ENCODE measurements around the gene B3GLCT. TPM values are rescaled to one million over a fixed set of nuclear protein-coding genes. Genes with fewer than 3 reads are reported as not detected.

B3GLCT gene
- total RNA-seq, 1 experiment from 2014 or later = 1.7 TPM

DNA sequence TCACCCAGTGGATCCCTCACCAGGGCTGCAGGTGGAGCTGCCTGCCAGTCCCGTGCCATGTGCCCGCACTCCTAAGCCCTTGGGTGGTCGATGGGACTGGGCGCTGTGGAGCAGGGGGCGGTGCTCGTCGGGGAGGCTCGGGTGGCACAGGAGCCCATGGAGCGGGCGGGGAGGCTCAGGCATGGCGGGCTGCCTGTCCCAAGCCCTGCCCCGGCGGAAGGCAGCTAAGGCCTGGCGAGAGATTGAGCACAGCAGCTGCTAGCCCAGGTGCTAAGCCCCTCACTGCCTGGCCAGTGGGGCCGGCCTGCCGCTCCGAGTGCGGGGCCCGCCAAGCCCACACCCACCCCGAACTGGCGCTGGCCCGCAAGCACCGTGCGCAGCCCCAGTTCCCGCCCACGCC lies 16.8 kb upstream of the B3GLCT start:
- intact Hi-C loops (cut with micrococcal nuclease) = no loop called here
- CTCF ChIA-PET = interaction anchor here (0.5 kb wide), 1 partner anchor 262 kb away, joined by 4 read pairs; no protein-coding TSS in a partner anchor
- no peak overlapping the region for H3K4me3 Mint-ChIP-seq (ENCODE audit: unreplicated experiment)

DNA sequence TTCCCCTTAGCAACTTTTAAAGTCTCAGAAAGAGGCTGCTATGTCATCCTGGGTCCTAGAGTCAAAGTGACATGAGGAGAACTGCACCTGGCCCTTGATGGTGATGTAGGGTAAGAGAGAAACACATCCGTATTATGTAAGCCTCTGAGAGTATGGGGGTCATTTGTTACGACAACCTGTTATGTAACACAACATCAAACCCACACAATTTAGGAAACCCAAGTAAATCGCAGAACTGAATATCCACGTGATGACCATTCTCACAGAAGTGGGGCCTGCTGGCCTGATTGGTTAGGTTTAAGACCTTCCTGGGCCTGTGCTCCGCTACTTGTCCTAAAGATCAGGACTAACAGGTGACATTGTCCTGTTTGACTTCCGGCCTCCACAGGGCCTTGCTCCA lies 15.3 kb upstream of the B3GLCT start:
- no TSS peak for BruUV-seq (replicated peaks)

More for the DNA sequence above, 16.8 kb upstream of the B3GLCT start:
- no peaks in the 10 kb centered on the region for H3K27me3 Mint-ChIP-seq (ENCODE audit: insufficient read depth, unreplicated experiment)
- no peaks in the 10 kb centered on the region for H3K36me3 Mint-ChIP-seq (ENCODE audit: insufficient read depth, unreplicated experiment)
- peaks cover 4% of the 10 kb centered on the region for H3K9me3 Mint-ChIP-seq (ENCODE audit: unreplicated experiment)
- no peak overlapping the region for H3K27ac Mint-ChIP-seq (ENCODE audit: low read depth, unreplicated experiment)
- no TSS peak for BruUV-seq (replicated peaks)
- TF ChIP-seq, protein P1, sequence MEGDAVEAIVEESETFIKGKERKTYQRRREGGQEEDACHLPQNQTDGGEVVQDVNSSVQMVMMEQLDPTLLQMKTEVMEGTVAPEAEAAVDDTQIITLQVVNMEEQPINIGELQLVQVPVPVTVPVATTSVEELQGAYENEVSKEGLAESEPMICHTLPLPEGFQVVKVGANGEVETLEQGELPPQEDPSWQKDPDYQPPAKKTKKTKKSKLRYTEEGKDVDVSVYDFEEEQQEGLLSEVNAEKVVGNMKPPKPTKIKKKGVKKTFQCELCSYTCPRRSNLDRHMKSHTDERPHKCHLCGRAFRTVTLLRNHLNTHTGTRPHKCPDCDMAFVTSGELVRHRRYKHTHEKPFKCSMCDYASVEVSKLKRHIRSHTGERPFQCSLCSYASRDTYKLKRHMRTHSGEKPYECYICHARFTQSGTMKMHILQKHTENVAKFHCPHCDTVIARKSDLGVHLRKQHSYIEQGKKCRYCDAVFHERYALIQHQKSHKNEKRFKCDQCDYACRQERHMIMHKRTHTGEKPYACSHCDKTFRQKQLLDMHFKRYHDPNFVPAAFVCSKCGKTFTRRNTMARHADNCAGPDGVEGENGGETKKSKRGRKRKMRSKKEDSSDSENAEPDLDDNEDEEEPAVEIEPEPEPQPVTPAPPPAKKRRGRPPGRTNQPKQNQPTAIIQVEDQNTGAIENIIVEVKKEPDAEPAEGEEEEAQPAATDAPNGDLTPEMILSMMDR (IDR thresholded peaks at IDR 0.05; ENCODE audit: unreplicated experiment) = no peak
- POLR2A ChIA-PET = no interaction called here
- no peaks in the 10 kb centered on the region for H3K4me1 Mint-ChIP-seq (ENCODE audit: insufficient read depth, unreplicated experiment)
- DNase-seq (ENCODE audit: unreplicated experiment) = no peak

DNA sequence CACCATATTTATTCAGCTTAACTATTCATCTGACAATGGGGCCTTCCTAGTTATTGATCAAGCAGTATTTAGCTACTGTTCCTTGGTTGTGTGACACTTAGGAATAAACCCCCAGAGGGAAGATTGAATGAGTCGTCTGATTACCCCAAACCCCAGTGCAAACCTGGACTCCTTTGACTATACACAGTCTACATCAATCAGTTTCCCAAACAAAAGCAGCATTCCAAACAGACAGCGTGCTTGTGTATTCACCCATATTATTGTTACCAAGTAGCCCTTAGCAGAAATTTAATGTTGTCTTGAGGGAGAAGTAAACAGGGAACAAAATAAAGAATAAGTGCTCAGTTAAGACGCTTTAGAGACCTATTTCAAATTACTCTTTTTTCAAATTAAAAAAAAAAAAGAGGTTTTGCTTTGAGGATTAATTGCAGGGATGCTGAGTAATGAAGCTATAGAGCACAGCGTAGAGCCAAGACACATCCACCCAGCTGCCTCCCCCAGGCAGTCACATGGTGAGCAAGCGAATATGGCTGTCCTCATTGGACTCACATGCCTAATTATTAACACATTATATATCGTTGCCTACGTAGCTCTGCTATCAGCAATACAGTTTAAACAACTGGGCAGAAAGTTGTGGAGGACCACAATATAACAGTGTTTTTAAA lies 14.7 kb upstream of the B3GLCT start:
- no TSS peak for BruUV-seq (replicated peaks)
- H3K9me3 Mint-ChIP-seq (ENCODE audit: unreplicated experiment) = no peaks in the 10 kb centered on the region
- no peak overlapping the region for H3K4me3 Mint-ChIP-seq (ENCODE audit: unreplicated experiment)
- H3K36me3 Mint-ChIP-seq (ENCODE audit: insufficient read depth, unreplicated experiment) = no peaks in the 10 kb centered on the region
- ChIA-PET CTCF (interaction anchor here (0.8 kb wide), 1 partner anchor 12 kb away, joined by 3 read pairs; no protein-coding TSS in a partner anchor), POLR2A (no interaction called here)
- TF ChIP-seq, protein P1 (IDR thresholded peaks at IDR 0.05; ENCODE audit: unreplicated experiment) = no peak
- intact Hi-C loops (cut with micrococcal nuclease) = no loop called here
- no peak overlapping the region for H3K27ac Mint-ChIP-seq (ENCODE audit: low read depth, unreplicated experiment)
- H3K4me1 Mint-ChIP-seq (ENCODE audit: insufficient read depth, unreplicated experiment) = no peaks in the 10 kb centered on the region
- H3K27me3 Mint-ChIP-seq (ENCODE audit: insufficient read depth, unreplicated experiment) = peaks cover 10% of the 10 kb centered on the region
- no peak for DNase-seq (ENCODE audit: unreplicated experiment)

More for the DNA sequence above, 15.3 kb upstream of the B3GLCT start:
- Mint-ChIP-seq H3K4me1 (ENCODE audit: insufficient read depth, unreplicated experiment) (no peaks in the 10 kb centered on the region), H3K27ac (ENCODE audit: low read depth, unreplicated experiment) (no peak overlapping the region), H3K9me3 (ENCODE audit: unreplicated experiment) (no peaks in the 10 kb centered on the region), H3K4me3 (ENCODE audit: unreplicated experiment) (no peak overlapping the region), H3K27me3 (ENCODE audit: insufficient read depth, unreplicated experiment) (peaks cover 3% of the 10 kb centered on the region), H3K36me3 (ENCODE audit: insufficient read depth, unreplicated experiment) (no peaks in the 10 kb centered on the region)
- CTCF ChIA-PET = no interaction called here
- POLR2A ChIA-PET = no interaction called here
- TF ChIP-seq, protein P1 (IDR thresholded peaks at IDR 0.05; ENCODE audit: unreplicated experiment) = no peak
- DNase-seq (ENCODE audit: unreplicated experiment) = no peak
- intact Hi-C loops (cut with micrococcal nuclease) = no loop called here

DNA sequence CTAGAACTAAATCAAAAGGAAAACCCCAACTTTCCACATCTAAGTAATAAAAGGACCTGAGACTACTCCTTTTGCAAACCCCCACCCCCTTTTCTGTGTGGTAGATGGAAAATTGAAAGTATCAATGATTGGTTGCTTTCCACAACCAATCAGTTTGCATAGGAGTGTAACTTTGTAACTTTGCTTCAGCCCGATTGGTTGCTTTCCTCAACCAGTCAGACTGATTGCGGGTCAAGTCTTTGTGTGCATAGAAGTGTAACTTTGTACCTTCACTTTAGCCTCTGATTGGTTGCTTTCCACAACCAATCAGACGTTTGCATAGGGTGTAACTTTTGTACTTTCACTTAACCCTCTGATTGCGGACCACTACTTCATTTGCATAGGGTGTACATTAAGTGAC lies 8.0 kb upstream of the B3GLCT start:
- intact Hi-C loops (cut with micrococcal nuclease) = no loop called here
- BruUV-seq (replicated peaks) = no TSS peak
- no peak overlapping the region for H3K27ac Mint-ChIP-seq (ENCODE audit: low read depth, unreplicated experiment)
- DNase-seq (ENCODE audit: unreplicated experiment) = no peak
- TF ChIP-seq, protein P1 (IDR thresholded peaks at IDR 0.05; ENCODE audit: unreplicated experiment) = no peak
- no peaks in the 10 kb centered on the region for H3K9me3 Mint-ChIP-seq (ENCODE audit: unreplicated experiment)
- no peaks in the 10 kb centered on the region for H3K4me1 Mint-ChIP-seq (ENCODE audit: insufficient read depth, unreplicated experiment)
- no peaks in the 10 kb centered on the region for H3K36me3 Mint-ChIP-seq (ENCODE audit: insufficient read depth, unreplicated experiment)
- ChIA-PET POLR2A (interaction anchor here (2.0 kb wide), 1 partner anchor 19 kb away, joined by 9 read pairs; no protein-coding TSS in a partner anchor), CTCF (interaction anchor here (0.7 kb wide), 1 partner anchor 1956 kb away, joined by 3 read pairs; no protein-coding TSS in a partner anchor)
- no peak overlapping the region for H3K4me3 Mint-ChIP-seq (ENCODE audit: unreplicated experiment)
- peaks cover 26% of the 10 kb centered on the region for H3K27me3 Mint-ChIP-seq (ENCODE audit: insufficient read depth, unreplicated experiment)

All from MCF 10A (cell line).